HG02885 (cell line): ENCODE measurements around the gene ISM1.
A peak's percentile ranks its signal among the peaks of the same experiment; 100 is the strongest.
"Not testable (repeated sequence)": the region's sequence is repeated elsewhere in the genome, so short reads cannot be mapped to it uniquely, and the experiment has no call there.

ENCODE experiments used
- ATAC-seq: cut with Tn5 transposase; IDR thresholded peaks from one replicate; pipeline ENCODE4 v1.9.1; 2021; ENCODE audit warnings: mild to moderate bottlenecking; ENCODE audit not compliant: unreplicated experiment, poor library complexity

The ISM1 gene

GRCh38 chr20:13221313-13221672 lies 219 bp downstream of the ISM1 start:
- ATAC-seq, result peak; percentile 38

GRCh38 chr20:13221673-13222318 lies 722 bp downstream of the ISM1 start:
- ATAC-seq, result peak; percentile 92

GRCh38 chr20:13222319-13222716 lies 1.2 kb downstream of the ISM1 start:
- ATAC-seq, result no peak

- ATAC-seq, result no peak
Measured at GRCh38 chr20:13223736-13224520, 2.9 kb downstream of the ISM1 start.

GRCh38 chr20:13226367-13226766 lies 5.3 kb downstream of the ISM1 start:
- ATAC-seq, result no peak

GRCh38 chr20:13228771-13229170 lies 7.7 kb downstream of the ISM1 start:
- ATAC-seq, result no peak

- ATAC-seq, result peak; percentile 62
Measured at GRCh38 chr20:13229538-13229937, 8.5 kb downstream of the ISM1 start.

GRCh38 chr20:13231031-13231752 lies 10.1 kb downstream of the ISM1 start:
- no peak for ATAC-seq

GRCh38 chr20:13232999-13233398 lies 11.9 kb downstream of the ISM1 start:
- ATAC-seq, result no peak

GRCh38 chr20:13234961-13235360 lies 13.9 kb downstream of the ISM1 start:
- ATAC-seq, result no peak

- ATAC-seq, result not testable (repeated sequence)
Measured at GRCh38 chr20:13236360-13236759, 15.3 kb downstream of the ISM1 start.

- no peak for ATAC-seq
Measured at GRCh38 chr20:13236990-13237720, 16.1 kb downstream of the ISM1 start.

- no peak for ATAC-seq
Measured at GRCh38 chr20:13238001-13238653, 17.1 kb downstream of the ISM1 start.

- no peak for ATAC-seq
Measured at GRCh38 chr20:13243826-13244376, 22.8 kb downstream of the ISM1 start.

- ATAC-seq, result no peak
Measured at GRCh38 chr20:13245250-13245723, 24.2 kb downstream of the ISM1 start.

GRCh38 chr20:13249118-13249797 lies 28.2 kb downstream of the ISM1 start:
- ATAC-seq, result no peak

- ATAC-seq, result no peak
Measured at GRCh38 chr20:13249798-13250170, 28.7 kb downstream of the ISM1 start.

- ATAC-seq, result no peak
Measured at GRCh38 chr20:13250251-13250650, 29.2 kb downstream of the ISM1 start.
